A673 (cell line): Measurements from ENCODE around the gene UTY.

Experiments
- EZH2 ChIP-seq: fragments of 200-600 bp; sonication (generic); IDR thresholded peaks from 2 replicates; pipeline ENCODE4 v1.6.1; 2017; ENCODE audit warnings: borderline replicate concordance, low read depth, mild to moderate bottlenecking, mixed read lengths, antibody characterized with exemption, low read length; ENCODE audit not compliant: poor library complexity, severe bottlenecking
- TF ChIP-seq, protein P1 (sequence below): fragments of 300-800, 200-600 bp; sonication (generic); conservative IDR thresholded peaks from 2 replicates; pipeline ENCODE4 v1.5.1; 2017; ENCODE audit warnings: low read depth, mild to moderate bottlenecking, antibody characterized with exemption, low read length, moderate library complexity, mixed read lengths

- TF ChIP-seq EZH2 = no peak
- TF ChIP-seq, protein P1, sequence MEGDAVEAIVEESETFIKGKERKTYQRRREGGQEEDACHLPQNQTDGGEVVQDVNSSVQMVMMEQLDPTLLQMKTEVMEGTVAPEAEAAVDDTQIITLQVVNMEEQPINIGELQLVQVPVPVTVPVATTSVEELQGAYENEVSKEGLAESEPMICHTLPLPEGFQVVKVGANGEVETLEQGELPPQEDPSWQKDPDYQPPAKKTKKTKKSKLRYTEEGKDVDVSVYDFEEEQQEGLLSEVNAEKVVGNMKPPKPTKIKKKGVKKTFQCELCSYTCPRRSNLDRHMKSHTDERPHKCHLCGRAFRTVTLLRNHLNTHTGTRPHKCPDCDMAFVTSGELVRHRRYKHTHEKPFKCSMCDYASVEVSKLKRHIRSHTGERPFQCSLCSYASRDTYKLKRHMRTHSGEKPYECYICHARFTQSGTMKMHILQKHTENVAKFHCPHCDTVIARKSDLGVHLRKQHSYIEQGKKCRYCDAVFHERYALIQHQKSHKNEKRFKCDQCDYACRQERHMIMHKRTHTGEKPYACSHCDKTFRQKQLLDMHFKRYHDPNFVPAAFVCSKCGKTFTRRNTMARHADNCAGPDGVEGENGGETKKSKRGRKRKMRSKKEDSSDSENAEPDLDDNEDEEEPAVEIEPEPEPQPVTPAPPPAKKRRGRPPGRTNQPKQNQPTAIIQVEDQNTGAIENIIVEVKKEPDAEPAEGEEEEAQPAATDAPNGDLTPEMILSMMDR = no peak
Measured at GRCh38 chrY:13501215-13501614, 21.4 kb upstream of the UTY start.
